Activated naive CD4-positive, alpha-beta T cell treated with anti-CD3 and anti-CD28 coated beads for 36 hours (primary cell): ENCODE results near the gene LACTBL1. TPM values are rescaled to one million over a fixed set of nuclear protein-coding genes. Genes with fewer than 3 reads are reported as not detected.
"Not testable (repeated sequence)": the region's sequence is repeated elsewhere in the genome, so short reads cannot be mapped to it uniquely, and the experiment has no call there.

ENCODE experiments used
- CTCF ChIA-PET: fragments of 350-600 bp; sonication (Branson Sonifier 250); formaldehyde crosslinking; loops from one replicate; lab custom pipeline; 2021; ENCODE audit warnings: antibody characterized with exemption; lab: Charles Lee
- DNase-seq: peaks from one replicate; pipeline ENCODE4 v3.0.0-alpha.2; 2020
- H3K27ac Mint-ChIP-seq: one replicate; pipeline ENCODE4 v1.8.0; 2021; ENCODE audit warnings: mild to moderate bottlenecking, mixed read lengths
- H3K27me3 Mint-ChIP-seq: one replicate; pipeline ENCODE4 v1.8.0; 2021; ENCODE audit warnings: low read depth, mixed read lengths
- H3K36me3 Mint-ChIP-seq: one replicate; pipeline ENCODE4 v1.8.0; 2021; ENCODE audit warnings: low read depth, mixed read lengths
- H3K4me1 Mint-ChIP-seq: one replicate; pipeline ENCODE4 v1.8.0; 2021; ENCODE audit warnings: low read depth, mixed read lengths
- H3K4me3 Mint-ChIP-seq: one replicate; pipeline ENCODE4 v1.8.0; 2021; ENCODE audit warnings: mild to moderate bottlenecking, moderate library complexity, mixed read lengths
- H3K9me3 Mint-ChIP-seq: one replicate; pipeline ENCODE4 v1.8.0; 2021; ENCODE audit warnings: mixed read lengths
- intact Hi-C: fragments of 100-400 bp; cut with micrococcal nuclease; formaldehyde crosslinking; loops from one replicate; pipeline ENCODE4 v1.15.1; 2023
- total RNA-seq, 2 experiments: library from RNA; stranded (reverse); gene quantifications; one replicate each; pipeline ENCODE4 v1.2.3, GENCODE V29; 2021

The LACTBL1 gene
- total RNA-seq = not detected

- no peak for DNase-seq
- Mint-ChIP-seq H3K27ac (no peak within 1 kb of the TSS), H3K9me3 (no peaks in the 10 kb centered on the region), H3K4me3 (no peak within 1 kb of the TSS), H3K36me3 (no peaks in the 10 kb centered on the region), H3K27me3 (peaks cover 25% of the 10 kb centered on the region), H3K4me1 (no peaks in the 10 kb centered on the region)
- CTCF ChIA-PET = interaction anchor here (2.3 kb wide), 1 partner anchor 212 kb away, joined by 8 read pairs; no protein-coding TSS in a partner anchor
- intact Hi-C loops = loop anchor here (10.0 kb wide), 1 partner anchor 282 kb away; no protein-coding TSS in a partner anchor
Observed at GRCh38 chr1:22972760-22973159, at the start of gene LACTBL1. LACTBL1 (minus strand) TSS chr1:22972866; CDS start chr1:22972316, 550 bp downstream.

- intact Hi-C loops = loop anchor here (5.0 to 10.0 kb wide), 2 partner anchors 145 to 513 kb away; partner anchors contain the start of genes E2F2 and LUZP1
- no peak overlapping the region for H3K27ac Mint-ChIP-seq
- H3K4me1 Mint-ChIP-seq = peaks cover 59% of the 10 kb centered on the region
- CTCF ChIA-PET = no interaction called here
- H3K9me3 Mint-ChIP-seq = peaks cover 5% of the 10 kb centered on the region
- H3K27me3 Mint-ChIP-seq = no peaks in the 10 kb centered on the region
- no peak overlapping the region for H3K4me3 Mint-ChIP-seq
- DNase-seq = no peak
- H3K36me3 Mint-ChIP-seq = peaks cover 9% of the 10 kb centered on the region
Observed at GRCh38 chr1:23021834-23022233, 49.2 kb upstream of the LACTBL1 start.

- Mint-ChIP-seq H3K27ac (no peak overlapping the region), H3K4me3 (peak overlapping the region; percentile 81), H3K36me3 (peaks cover 9% of the 10 kb centered on the region), H3K9me3 (peaks cover 5% of the 10 kb centered on the region), H3K27me3 (no peaks in the 10 kb centered on the region), H3K4me1 (peaks cover 51% of the 10 kb centered on the region)
- DNase-seq = no peak
- intact Hi-C loops = loop anchor here (5.0 to 10.0 kb wide), 2 partner anchors 146 to 514 kb away; partner anchors contain the start of genes E2F2 and LUZP1
- CTCF ChIA-PET = interaction anchor here (0.6 kb wide), 1 partner anchor 164 kb away, joined by 4 read pairs; no protein-coding TSS in a partner anchor
Observed at GRCh38 chr1:23020706-23021405, 48.2 kb upstream of the LACTBL1 start.

GRCh38 chr1:23019863-23020625, 47.4 kb upstream of the LACTBL1 start:
- H3K27ac Mint-ChIP-seq = peak overlapping the region; percentile 38
- peaks cover 48% of the 10 kb centered on the region for H3K4me1 Mint-ChIP-seq
- peaks cover 9% of the 10 kb centered on the region for H3K36me3 Mint-ChIP-seq
- no peaks in the 10 kb centered on the region for H3K27me3 Mint-ChIP-seq
- intact Hi-C loops = loop anchor here (1.0 to 10.0 kb wide), 4 partner anchors 147 to 568 kb away; partner anchors contain the start of genes E2F2, LUZP1 and ZBTB40
- DNase-seq = peak; percentile 31
- H3K4me3 Mint-ChIP-seq = peak overlapping the region; percentile 81
- peaks cover 5% of the 10 kb centered on the region for H3K9me3 Mint-ChIP-seq
- CTCF ChIA-PET = interaction anchor here (0.6 kb wide), 1 partner anchor 165 kb away, joined by 4 read pairs; no protein-coding TSS in a partner anchor

GRCh38 chr1:23019094-23019862, 46.6 kb upstream of the LACTBL1 start, which contains the start of gene KDM1A:
KDM1A (plus strand) TSS chr1:23019468; CDS start chr1:23019597, 129 bp downstream.
- H3K36me3 Mint-ChIP-seq = peaks cover 9% of the 10 kb centered on the region
- intact Hi-C loops = loop anchor here (1.0 to 5.0 kb wide), 2 partner anchors 349 to 567 kb away; partner anchors contain the start of gene ZBTB40
- H3K27me3 Mint-ChIP-seq = no peaks in the 10 kb centered on the region
- H3K9me3 Mint-ChIP-seq = peaks cover 5% of the 10 kb centered on the region
- peaks cover 42% of the 10 kb centered on the region for H3K4me1 Mint-ChIP-seq
- DNase-seq = peak; percentile 97
- peak within 1 kb of the TSS; percentile 83 for H3K27ac Mint-ChIP-seq
- peak within 1 kb of the TSS; percentile 93 for H3K4me3 Mint-ChIP-seq
- CTCF ChIA-PET = no interaction called here

GRCh38 chr1:23018661-23019093, 46.0 kb upstream of the LACTBL1 start:
- peaks cover 9% of the 10 kb centered on the region for H3K36me3 Mint-ChIP-seq
- H3K4me1 Mint-ChIP-seq = peaks cover 37% of the 10 kb centered on the region
- peaks cover 5% of the 10 kb centered on the region for H3K9me3 Mint-ChIP-seq
- CTCF ChIA-PET = interaction anchor here (1.0 kb wide), 1 partner anchor 166 kb away, joined by 3 read pairs; no protein-coding TSS in a partner anchor
- H3K27me3 Mint-ChIP-seq = no peaks in the 10 kb centered on the region
- H3K4me3 Mint-ChIP-seq = peak overlapping the region; percentile 93
- intact Hi-C loops = loop anchor here (1.0 to 5.0 kb wide), 2 partner anchors 350 to 566 kb away; partner anchors contain the start of gene ZBTB40
- no peak for DNase-seq
- H3K27ac Mint-ChIP-seq = peak overlapping the region; percentile 83

GRCh38 chr1:23013657-23014056, 41.0 kb upstream of the LACTBL1 start:
- no peak for DNase-seq
- H3K36me3 Mint-ChIP-seq = no peaks in the 10 kb centered on the region
- H3K27ac Mint-ChIP-seq = no peak overlapping the region
- CTCF ChIA-PET = no interaction called here
- H3K4me3 Mint-ChIP-seq = no peak overlapping the region
- no peaks in the 10 kb centered on the region for H3K9me3 Mint-ChIP-seq
- intact Hi-C loops = no loop called here
- H3K27me3 Mint-ChIP-seq = no peaks in the 10 kb centered on the region
- H3K4me1 Mint-ChIP-seq = peaks cover 7% of the 10 kb centered on the region

- not testable (repeated sequence) for H3K9me3 Mint-ChIP-seq
Observed at GRCh38 chr1:23010025-23010424, 37.4 kb upstream of the LACTBL1 start.

GRCh38 chr1:23008901-23009300, 36.2 kb upstream of the LACTBL1 start:
- intact Hi-C loops = no loop called here
- no peak overlapping the region for H3K4me3 Mint-ChIP-seq
- peaks cover 2% of the 10 kb centered on the region for H3K27me3 Mint-ChIP-seq
- no peaks in the 10 kb centered on the region for H3K9me3 Mint-ChIP-seq
- no peaks in the 10 kb centered on the region for H3K36me3 Mint-ChIP-seq
- DNase-seq = no peak
- no peak overlapping the region for H3K27ac Mint-ChIP-seq
- no peaks in the 10 kb centered on the region for H3K4me1 Mint-ChIP-seq
- CTCF ChIA-PET = no interaction called here

More at GRCh38 chr1:23010025-23010424, 37.4 kb upstream of the LACTBL1 start:
- CTCF ChIA-PET, DNase-seq, intact Hi-C loops, H3K4me3 Mint-ChIP-seq, H3K27ac Mint-ChIP-seq, H3K27me3 Mint-ChIP-seq, H3K36me3 Mint-ChIP-seq, H3K4me1 Mint-ChIP-seq: not testable (repeated sequence)

- Mint-ChIP-seq H3K36me3 (no peaks in the 10 kb centered on the region), H3K27me3 (peaks cover 4% of the 10 kb centered on the region)
- CTCF ChIA-PET = interaction anchor here (0.6 to 0.7 kb wide), 2 partner anchors 40 to 689 kb away, joined by 3 to 4 read pairs; no protein-coding TSS in a partner anchor
Observed at GRCh38 chr1:23007106-23007505, 34.4 kb upstream of the LACTBL1 start.

GRCh38 chr1:23004769-23005168, 32.1 kb upstream of the LACTBL1 start:
- H3K27me3 Mint-ChIP-seq, intact Hi-C loops, DNase-seq, H3K36me3 Mint-ChIP-seq, H3K9me3 Mint-ChIP-seq, H3K4me3 Mint-ChIP-seq, H3K4me1 Mint-ChIP-seq, H3K27ac Mint-ChIP-seq: not testable (repeated sequence)
- CTCF ChIA-PET = interaction anchor here (1.2 kb wide), 1 partner anchor 180 kb away, joined by 5 read pairs; no protein-coding TSS in a partner anchor

More at GRCh38 chr1:23007106-23007505, 34.4 kb upstream of the LACTBL1 start:
- H3K4me1 Mint-ChIP-seq = no peaks in the 10 kb centered on the region
- intact Hi-C loops = no loop called here
- no peak overlapping the region for H3K4me3 Mint-ChIP-seq
- H3K27ac Mint-ChIP-seq = no peak overlapping the region
- H3K9me3 Mint-ChIP-seq = no peaks in the 10 kb centered on the region
- no peak for DNase-seq
